ENCODE results near the gene GTPBP6.

Gene GTPBP6

DNA sequence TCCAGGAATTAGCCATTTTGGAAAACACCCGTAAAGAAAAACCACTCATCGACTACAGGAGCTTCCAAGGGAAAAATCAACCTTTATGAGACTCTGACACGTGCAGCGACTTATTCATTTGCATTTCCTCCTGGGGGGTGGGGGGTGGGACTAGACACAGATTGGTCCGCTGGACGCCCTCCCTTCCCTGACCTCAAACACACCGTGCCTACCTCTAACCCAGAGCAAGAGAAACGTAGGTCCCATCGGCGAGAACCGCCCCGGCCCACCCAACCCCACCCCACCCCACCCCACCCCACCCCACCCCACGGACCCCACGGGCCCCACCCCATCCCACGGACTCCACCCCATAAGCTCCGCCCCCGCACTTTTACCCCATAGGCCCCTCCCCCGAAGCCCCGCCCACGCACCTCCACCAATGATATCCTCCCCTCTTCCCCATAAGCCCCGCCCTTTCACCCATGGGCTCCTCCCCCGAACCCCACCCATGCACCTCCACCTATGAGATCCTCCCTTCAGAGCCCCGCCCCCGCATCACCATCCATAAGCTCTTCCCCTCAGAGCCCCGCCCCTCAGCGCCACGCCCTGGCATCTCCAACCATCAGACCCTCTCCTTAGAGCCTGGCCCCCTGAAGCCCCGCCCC, 1.1 kb downstream of the GTPBP6 start:
- H4K20me1 ChIP-seq (ENCODE audit: low read depth, low read length), result no peaks in the 10 kb centered on the region
- TF ChIP-seq EZH2phosphoT487 (conservative IDR thresholded peaks at IDR 0.05; ENCODE audit: low read length), result no peak
- TF ChIP-seq, protein P1, sequence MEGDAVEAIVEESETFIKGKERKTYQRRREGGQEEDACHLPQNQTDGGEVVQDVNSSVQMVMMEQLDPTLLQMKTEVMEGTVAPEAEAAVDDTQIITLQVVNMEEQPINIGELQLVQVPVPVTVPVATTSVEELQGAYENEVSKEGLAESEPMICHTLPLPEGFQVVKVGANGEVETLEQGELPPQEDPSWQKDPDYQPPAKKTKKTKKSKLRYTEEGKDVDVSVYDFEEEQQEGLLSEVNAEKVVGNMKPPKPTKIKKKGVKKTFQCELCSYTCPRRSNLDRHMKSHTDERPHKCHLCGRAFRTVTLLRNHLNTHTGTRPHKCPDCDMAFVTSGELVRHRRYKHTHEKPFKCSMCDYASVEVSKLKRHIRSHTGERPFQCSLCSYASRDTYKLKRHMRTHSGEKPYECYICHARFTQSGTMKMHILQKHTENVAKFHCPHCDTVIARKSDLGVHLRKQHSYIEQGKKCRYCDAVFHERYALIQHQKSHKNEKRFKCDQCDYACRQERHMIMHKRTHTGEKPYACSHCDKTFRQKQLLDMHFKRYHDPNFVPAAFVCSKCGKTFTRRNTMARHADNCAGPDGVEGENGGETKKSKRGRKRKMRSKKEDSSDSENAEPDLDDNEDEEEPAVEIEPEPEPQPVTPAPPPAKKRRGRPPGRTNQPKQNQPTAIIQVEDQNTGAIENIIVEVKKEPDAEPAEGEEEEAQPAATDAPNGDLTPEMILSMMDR (IDR thresholded peaks at IDR 0.05; ENCODE audit: insufficient read depth, low read length, poor library complexity, severe bottlenecking), result no peak
- H3F3A ChIP-seq (ENCODE audit: insufficient read depth), result no peaks in the 10 kb centered on the region
- H3K27me3 ChIP-seq (ENCODE audit: low read length), result no peaks in the 10 kb centered on the region
- no peaks in the 10 kb centered on the region for H3K9me2 ChIP-seq (replicated peaks; ENCODE audit: insufficient read depth, low read length)
- H3K9ac ChIP-seq (ENCODE audit: low read length), result no peak overlapping the region
- H3K9me3 ChIP-seq (ENCODE audit: insufficient read depth, low read length), result no peaks in the 10 kb centered on the region
- H2AFZ ChIP-seq (ENCODE audit: low read depth, low read length, severe bottlenecking), result no peak overlapping the region
- no peaks in the 10 kb centered on the region for H3K36me3 ChIP-seq (ENCODE audit: low read length)
- no peaks in the 10 kb centered on the region for H3K79me2 ChIP-seq (ENCODE audit: insufficient read depth, low read length)
- no peak overlapping the region for H3K27ac ChIP-seq (ENCODE audit: low read depth, low read length)
- H3K4me2 ChIP-seq (ENCODE audit: low read depth, low read length, poor library complexity, severe bottlenecking), result peak overlapping the region; percentile 25
- H3K4me3 ChIP-seq (ENCODE audit: insufficient read depth, low read length, poor library complexity, severe bottlenecking), result no peak overlapping the region

GRCh38 chrX:316351-317325, 2.0 kb downstream of the GTPBP6 start:
- Histone ChIP-seq H3K4me2 (ENCODE audit: low read depth, low read length, poor library complexity, severe bottlenecking) (no peak overlapping the region), H3K27ac (ENCODE audit: low read depth, low read length) (no peak overlapping the region), H3F3A (ENCODE audit: insufficient read depth) (no peaks in the 10 kb centered on the region), H3K4me3 (ENCODE audit: insufficient read depth, low read length, poor library complexity, severe bottlenecking) (no peak overlapping the region), H3K9me2 (replicated peaks; ENCODE audit: insufficient read depth, low read length) (no peaks in the 10 kb centered on the region), H3K79me2 (ENCODE audit: insufficient read depth, low read length) (no peaks in the 10 kb centered on the region), H4K20me1 (ENCODE audit: low read depth, low read length) (no peaks in the 10 kb centered on the region), H3K9ac (ENCODE audit: low read length) (no peak overlapping the region), H3K9me3 (ENCODE audit: insufficient read depth, low read length) (no peaks in the 10 kb centered on the region), H2AFZ (ENCODE audit: low read depth, low read length, severe bottlenecking) (no peak overlapping the region), H3K27me3 (ENCODE audit: low read length) (no peaks in the 10 kb centered on the region), H3K36me3 (ENCODE audit: low read length) (no peaks in the 10 kb centered on the region)
- no peak for TF ChIP-seq EZH2phosphoT487 (conservative IDR thresholded peaks at IDR 0.05; ENCODE audit: low read length)
- TF ChIP-seq, protein P1 (IDR thresholded peaks at IDR 0.05; ENCODE audit: insufficient read depth, low read length, poor library complexity, severe bottlenecking), result no peak

DNA sequence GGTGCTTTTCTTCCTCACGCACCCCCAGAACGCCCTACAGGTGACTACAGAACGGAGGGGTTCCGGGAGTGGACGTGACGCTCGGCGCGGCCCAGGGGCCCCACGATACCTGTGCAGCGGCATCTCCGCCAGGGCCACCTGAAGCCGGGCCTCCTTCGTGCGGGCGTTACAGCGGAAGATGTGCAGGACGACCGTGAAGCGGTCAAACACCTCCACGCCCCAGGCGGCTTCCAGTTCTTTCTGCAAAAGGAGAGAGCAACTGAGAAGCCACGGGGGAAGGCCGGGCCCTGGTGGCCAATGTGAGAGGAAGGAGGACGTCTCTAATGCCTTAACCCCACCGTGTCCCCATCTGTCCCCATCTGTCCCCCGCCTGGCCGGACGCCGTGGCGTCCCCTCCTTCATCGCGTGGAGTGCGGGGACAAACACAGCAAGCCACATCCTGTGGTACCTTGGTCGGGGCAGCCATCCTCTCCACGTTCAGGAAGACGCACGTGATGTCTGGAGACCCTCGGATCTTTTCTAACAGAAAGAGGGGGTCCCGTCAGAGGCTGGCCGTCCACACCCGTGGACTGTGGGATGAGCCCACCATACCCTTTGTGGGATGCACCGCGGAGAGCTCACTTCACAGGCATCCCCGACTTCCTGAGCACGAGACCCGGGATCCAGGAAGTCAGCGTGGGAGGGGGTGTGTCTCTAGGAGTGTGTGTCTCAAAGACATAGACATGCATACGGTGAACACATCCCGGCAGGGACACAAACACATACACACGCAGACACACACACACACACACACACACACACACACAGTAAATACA, 3.6 kb downstream of the GTPBP6 start:
- Histone ChIP-seq H3K36me3 (ENCODE audit: low read length) (no peaks in the 10 kb centered on the region), H3K79me2 (ENCODE audit: insufficient read depth, low read length) (no peaks in the 10 kb centered on the region)
- TF ChIP-seq, protein P1 (IDR thresholded peaks at IDR 0.05; ENCODE audit: insufficient read depth, low read length, poor library complexity, severe bottlenecking), result no peak
- no peak for TF ChIP-seq EZH2phosphoT487 (conservative IDR thresholded peaks at IDR 0.05; ENCODE audit: low read length)

More for the DNA sequence above, 3.6 kb downstream of the GTPBP6 start:
- Histone ChIP-seq H3F3A (ENCODE audit: insufficient read depth) (no peaks in the 10 kb centered on the region), H3K27me3 (ENCODE audit: low read length) (no peaks in the 10 kb centered on the region), H3K9me3 (ENCODE audit: insufficient read depth, low read length) (no peaks in the 10 kb centered on the region), H3K9me2 (replicated peaks; ENCODE audit: insufficient read depth, low read length) (no peaks in the 10 kb centered on the region), H2AFZ (ENCODE audit: low read depth, low read length, severe bottlenecking) (no peak overlapping the region), H3K9ac (ENCODE audit: low read length) (no peak overlapping the region), H3K27ac (ENCODE audit: low read depth, low read length) (no peak overlapping the region), H4K20me1 (ENCODE audit: low read depth, low read length) (no peaks in the 10 kb centered on the region), H3K4me2 (ENCODE audit: low read depth, low read length, poor library complexity, severe bottlenecking) (no peak overlapping the region), H3K4me3 (ENCODE audit: insufficient read depth, low read length, poor library complexity, severe bottlenecking) (no peak overlapping the region)

All from SU-DHL-6 (cell line).